ENCODE results near the gene UPF2. TPM values are rescaled to one million over a fixed set of nuclear protein-coding genes. Genes with fewer than 3 reads are reported as not detected.
"Not testable (repeated sequence)": the region's sequence is repeated elsewhere in the genome, so short reads cannot be mapped to it uniquely, and the experiment has no call there.

Gene UPF2
- total RNA-seq, 1 donor from 2014 or later = 41.0 TPM

- Mint-ChIP-seq H3K4me1 (ENCODE audit: low read depth) (peaks cover 4% of the 10 kb centered on the region), H3K27ac (no peak overlapping the region), H3K27me3 (ENCODE audit: low read depth) (peaks cover 2% of the 10 kb centered on the region), H3K4me3 (ENCODE audit: low read depth) (no peak overlapping the region), H3K9me3 (no peaks in the 10 kb centered on the region), H3K36me3 (ENCODE audit: low read depth) (no peaks in the 10 kb centered on the region)
- intact Hi-C loops (cut with micrococcal nuclease) = no loop called here
- DNase-seq (ENCODE audit: low spot score) = no peak
Measured at GRCh38 chr10:11894381-11895107, 148.1 kb downstream of the UPF2 start.

GRCh38 chr10:11893749-11894278 is 148.8 kb downstream of the UPF2 start:
- no peak overlapping the region for H3K27ac Mint-ChIP-seq
- H3K4me1 Mint-ChIP-seq (ENCODE audit: low read depth) = peaks cover 4% of the 10 kb centered on the region
- DNase-seq (ENCODE audit: low spot score) = no peak
- no peak overlapping the region for H3K4me3 Mint-ChIP-seq (ENCODE audit: low read depth)
- peaks cover 2% of the 10 kb centered on the region for H3K27me3 Mint-ChIP-seq (ENCODE audit: low read depth)
- intact Hi-C loops (cut with micrococcal nuclease) = no loop called here
- H3K36me3 Mint-ChIP-seq (ENCODE audit: low read depth) = no peaks in the 10 kb centered on the region
- H3K9me3 Mint-ChIP-seq = no peaks in the 10 kb centered on the region

GRCh38 chr10:11891776-11892486 is 150.7 kb downstream of the UPF2 start:
- Mint-ChIP-seq H3K27ac (no peak overlapping the region), H3K36me3 (ENCODE audit: low read depth) (no peaks in the 10 kb centered on the region), H3K4me3 (ENCODE audit: low read depth) (no peak overlapping the region), H3K9me3 (no peaks in the 10 kb centered on the region), H3K4me1 (ENCODE audit: low read depth) (peaks cover 4% of the 10 kb centered on the region), H3K27me3 (ENCODE audit: low read depth) (peaks cover 2% of the 10 kb centered on the region)
- DNase-seq (ENCODE audit: low spot score) = no peak
- intact Hi-C loops (cut with micrococcal nuclease) = no loop called here

GRCh38 chr10:11889263-11889662 is 153.3 kb downstream of the UPF2 start:
- H3K27ac Mint-ChIP-seq; H3K4me1 Mint-ChIP-seq (ENCODE audit: low read depth); H3K4me3 Mint-ChIP-seq (ENCODE audit: low read depth); DNase-seq (ENCODE audit: low spot score); intact Hi-C loops (cut with micrococcal nuclease); H3K36me3 Mint-ChIP-seq (ENCODE audit: low read depth); H3K27me3 Mint-ChIP-seq (ENCODE audit: low read depth); H3K9me3 Mint-ChIP-seq: not testable (repeated sequence)

GRCh38 chr10:11887381-11888227 is 155.0 kb downstream of the UPF2 start:
- Mint-ChIP-seq H3K36me3 (ENCODE audit: low read depth) (no peaks in the 10 kb centered on the region), H3K27me3 (ENCODE audit: low read depth) (peaks cover 2% of the 10 kb centered on the region), H3K4me1 (ENCODE audit: low read depth) (peaks cover 4% of the 10 kb centered on the region), H3K9me3 (no peaks in the 10 kb centered on the region), H3K27ac (no peak overlapping the region), H3K4me3 (ENCODE audit: low read depth) (no peak overlapping the region)
- no peak for DNase-seq (ENCODE audit: low spot score)
- intact Hi-C loops (cut with micrococcal nuclease) = no loop called here

GRCh38 chr10:11886851-11887250 is 155.8 kb downstream of the UPF2 start:
- Mint-ChIP-seq H3K36me3 (ENCODE audit: low read depth) (no peaks in the 10 kb centered on the region), H3K4me3 (ENCODE audit: low read depth) (no peak overlapping the region), H3K4me1 (ENCODE audit: low read depth) (peaks cover 9% of the 10 kb centered on the region), H3K27me3 (ENCODE audit: low read depth) (peaks cover 3% of the 10 kb centered on the region), H3K9me3 (no peaks in the 10 kb centered on the region), H3K27ac (no peak overlapping the region)
- intact Hi-C loops (cut with micrococcal nuclease) = no loop called here
- no peak for DNase-seq (ENCODE audit: low spot score)

- H3K27me3 Mint-ChIP-seq (ENCODE audit: low read depth) = peaks cover 3% of the 10 kb centered on the region
- H3K4me1 Mint-ChIP-seq (ENCODE audit: low read depth) = peaks cover 9% of the 10 kb centered on the region
- H3K4me3 Mint-ChIP-seq (ENCODE audit: low read depth) = no peak overlapping the region
- intact Hi-C loops (cut with micrococcal nuclease) = no loop called here
- DNase-seq (ENCODE audit: low spot score) = no peak
- no peaks in the 10 kb centered on the region for H3K36me3 Mint-ChIP-seq (ENCODE audit: low read depth)
- H3K9me3 Mint-ChIP-seq = no peaks in the 10 kb centered on the region
- no peak overlapping the region for H3K27ac Mint-ChIP-seq
Measured at GRCh38 chr10:11886138-11886474, 156.5 kb downstream of the UPF2 start.

- DNase-seq (ENCODE audit: low spot score) = no peak
- Mint-ChIP-seq H3K4me1 (ENCODE audit: low read depth) (peaks cover 9% of the 10 kb centered on the region), H3K4me3 (ENCODE audit: low read depth) (no peak overlapping the region), H3K27ac (no peak overlapping the region), H3K9me3 (no peaks in the 10 kb centered on the region), H3K36me3 (ENCODE audit: low read depth) (no peaks in the 10 kb centered on the region), H3K27me3 (ENCODE audit: low read depth) (peaks cover 3% of the 10 kb centered on the region)
- intact Hi-C loops (cut with micrococcal nuclease) = no loop called here
Measured at GRCh38 chr10:11885437-11886137, 157.0 kb downstream of the UPF2 start.

GRCh38 chr10:11884706-11885423 is 157.7 kb downstream of the UPF2 start:
- Mint-ChIP-seq H3K27ac (no peak overlapping the region), H3K4me1 (ENCODE audit: low read depth) (peaks cover 9% of the 10 kb centered on the region), H3K9me3 (no peaks in the 10 kb centered on the region), H3K4me3 (ENCODE audit: low read depth) (no peak overlapping the region), H3K27me3 (ENCODE audit: low read depth) (peaks cover 3% of the 10 kb centered on the region), H3K36me3 (ENCODE audit: low read depth) (no peaks in the 10 kb centered on the region)
- no peak for DNase-seq (ENCODE audit: low spot score)
- intact Hi-C loops (cut with micrococcal nuclease) = no loop called here

GRCh38 chr10:11882646-11883375 is 159.8 kb downstream of the UPF2 start:
- H3K4me1 Mint-ChIP-seq (ENCODE audit: low read depth) = peaks cover 9% of the 10 kb centered on the region
- no peak overlapping the region for H3K27ac Mint-ChIP-seq
- no peak overlapping the region for H3K4me3 Mint-ChIP-seq (ENCODE audit: low read depth)
- DNase-seq (ENCODE audit: low spot score) = no peak
- peaks cover 3% of the 10 kb centered on the region for H3K27me3 Mint-ChIP-seq (ENCODE audit: low read depth)
- no peaks in the 10 kb centered on the region for H3K36me3 Mint-ChIP-seq (ENCODE audit: low read depth)
- H3K9me3 Mint-ChIP-seq = no peaks in the 10 kb centered on the region
- intact Hi-C loops (cut with micrococcal nuclease) = no loop called here

- Mint-ChIP-seq H3K27ac (no peak overlapping the region), H3K4me1 (ENCODE audit: low read depth) (peaks cover 9% of the 10 kb centered on the region), H3K36me3 (ENCODE audit: low read depth) (no peaks in the 10 kb centered on the region), H3K27me3 (ENCODE audit: low read depth) (peaks cover 3% of the 10 kb centered on the region), H3K4me3 (ENCODE audit: low read depth) (no peak overlapping the region), H3K9me3 (no peaks in the 10 kb centered on the region)
- intact Hi-C loops (cut with micrococcal nuclease) = no loop called here
- DNase-seq (ENCODE audit: low spot score) = no peak
Measured at GRCh38 chr10:11881477-11882417, 160.9 kb downstream of the UPF2 start.

Measured in activated T-helper 2 cell treated with anti-CD3 and anti-CD28 coated beads, Interferon-gamma antibody, Interleukin-2, Interleukin-4, amounts not matched to agents 10 μg/mL and 5 μg/mL and 100 μg/mL, durations not matched to agents 14 hours and 24 hours and 36 hours (primary cell).